GM21786 (cell line): Measurements from ENCODE around the gene FAM168B.

ENCODE experiments used
- ATAC-seq: cut with Tn5 transposase; IDR thresholded peaks from one replicate; pipeline ENCODE4 v1.9.1; 2021; ENCODE audit not compliant: unreplicated experiment

The FAM168B gene

GRCh38 chr2:131027566-131028528 is 65.4 kb downstream of the FAM168B start:
- no peak for ATAC-seq

DNA sequence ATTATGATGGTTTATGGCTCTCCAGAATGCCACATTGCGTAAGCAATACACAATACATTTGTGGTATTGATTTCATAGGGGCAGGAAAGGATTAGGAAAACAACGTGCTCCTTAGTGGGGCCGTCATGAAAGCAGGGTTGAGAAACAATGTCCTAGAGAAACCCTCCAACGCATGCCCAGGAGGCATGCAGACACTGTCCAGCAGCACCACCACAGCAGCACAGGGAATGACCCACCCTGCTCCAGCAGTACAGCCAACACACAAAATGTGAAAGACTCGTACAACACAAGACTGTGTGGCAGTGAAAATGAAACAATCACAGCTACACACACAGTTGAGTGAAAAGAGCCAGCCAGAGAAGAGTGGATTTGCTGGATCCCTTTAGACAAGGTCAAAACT is 66.3 kb downstream of the FAM168B start:
- no peak for ATAC-seq

- no peak for ATAC-seq
Observed at GRCh38 chr2:131023758-131024157, 69.5 kb downstream of the FAM168B start.

- ATAC-seq = no peak
Observed at GRCh38 chr2:131022731-131023130, 70.5 kb downstream of the FAM168B start.

GRCh38 chr2:131016826-131017741 is 76.2 kb downstream of the FAM168B start:
- ATAC-seq = no peak

DNA sequence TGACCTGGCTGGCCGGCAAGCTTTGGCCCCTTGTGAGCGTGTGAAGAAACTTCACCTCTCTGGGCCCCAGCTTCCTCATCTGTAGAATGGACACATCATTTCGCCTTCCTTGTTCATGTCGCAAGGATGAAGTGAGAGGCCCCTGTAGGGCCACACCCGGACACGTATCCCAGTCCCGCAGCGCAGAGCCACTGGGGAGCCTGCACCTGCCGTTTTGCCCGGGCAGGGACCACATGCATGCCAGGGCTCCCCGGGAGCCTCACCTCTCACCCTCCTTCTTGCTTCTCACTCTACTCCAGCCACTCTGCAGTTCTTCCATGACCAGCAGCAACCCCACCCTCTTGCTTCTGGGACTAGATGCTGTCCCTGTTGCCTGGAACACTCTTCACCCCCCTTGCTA is 77.5 kb downstream of the FAM168B start:
- no peak for ATAC-seq

GRCh38 chr2:131014141-131014540 is 79.1 kb downstream of the FAM168B start:
- no peak for ATAC-seq

DNA sequence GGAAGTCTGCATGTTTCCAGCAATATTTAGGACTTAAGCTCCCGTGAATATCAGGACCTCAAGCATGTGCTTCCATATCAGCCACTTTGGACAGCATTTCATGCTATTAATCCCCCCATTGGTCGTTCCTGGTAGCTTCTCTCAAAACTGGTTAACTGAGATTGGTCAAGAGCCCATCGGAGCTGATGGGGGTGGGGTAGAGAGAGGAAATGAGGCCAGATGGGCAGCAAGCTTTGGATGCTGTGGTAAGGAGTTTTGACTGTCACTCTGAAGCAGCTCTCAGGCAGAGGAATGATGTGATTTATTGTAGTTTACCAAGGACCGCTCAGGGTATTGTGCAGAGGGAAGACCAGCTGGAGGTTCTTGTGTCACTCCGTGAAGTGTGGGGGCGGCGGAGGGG is 81.8 kb downstream of the FAM168B start:
- no peak for ATAC-seq

GRCh38 chr2:131010566-131010965 is 82.7 kb downstream of the FAM168B start:
- no peak for ATAC-seq

DNA sequence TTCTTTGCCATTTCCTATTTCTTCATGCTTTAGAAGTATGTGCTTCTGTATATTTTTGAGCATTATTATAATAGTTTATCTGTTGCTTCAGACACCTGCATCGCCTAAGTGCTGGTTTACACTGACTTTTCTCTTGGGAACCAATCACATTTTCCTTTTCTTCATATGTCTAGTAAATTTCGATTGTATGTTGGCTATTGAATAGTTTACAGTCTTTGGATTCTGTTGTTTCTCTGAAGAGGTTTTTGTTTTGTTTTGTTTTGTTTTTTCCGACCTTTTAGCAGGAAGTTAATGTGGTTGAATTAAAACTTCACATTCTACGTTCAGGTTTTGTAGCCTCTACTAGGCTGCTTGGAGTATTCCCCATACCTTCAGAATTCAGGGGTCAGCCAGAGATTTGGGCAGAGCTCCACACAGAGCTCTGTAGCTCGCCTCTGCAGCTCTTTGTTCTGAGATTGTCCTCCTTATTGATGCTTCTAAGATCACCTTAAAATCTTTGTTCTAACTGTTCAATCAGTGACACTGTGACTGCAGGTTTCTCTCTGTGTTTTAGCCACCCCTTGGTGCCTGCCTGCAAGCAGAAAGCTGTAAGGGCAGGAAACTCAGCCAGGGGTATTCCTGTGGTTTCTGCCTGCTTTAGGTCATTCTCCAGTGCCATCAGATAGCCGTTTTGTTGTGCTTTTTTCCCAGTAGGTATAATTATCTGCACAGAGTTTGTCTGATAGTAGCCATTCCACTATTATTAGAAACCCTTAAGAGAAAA is 83.4 kb downstream of the FAM168B start:
- no peak for ATAC-seq

GRCh38 chr2:131008967-131009366 is 84.3 kb downstream of the FAM168B start:
- ATAC-seq = no peak

- ATAC-seq = no peak
Observed at GRCh38 chr2:131006561-131006960, 86.7 kb downstream of the FAM168B start.

- no peak for ATAC-seq
Observed at GRCh38 chr2:131005216-131005935, 87.9 kb downstream of the FAM168B start.

DNA sequence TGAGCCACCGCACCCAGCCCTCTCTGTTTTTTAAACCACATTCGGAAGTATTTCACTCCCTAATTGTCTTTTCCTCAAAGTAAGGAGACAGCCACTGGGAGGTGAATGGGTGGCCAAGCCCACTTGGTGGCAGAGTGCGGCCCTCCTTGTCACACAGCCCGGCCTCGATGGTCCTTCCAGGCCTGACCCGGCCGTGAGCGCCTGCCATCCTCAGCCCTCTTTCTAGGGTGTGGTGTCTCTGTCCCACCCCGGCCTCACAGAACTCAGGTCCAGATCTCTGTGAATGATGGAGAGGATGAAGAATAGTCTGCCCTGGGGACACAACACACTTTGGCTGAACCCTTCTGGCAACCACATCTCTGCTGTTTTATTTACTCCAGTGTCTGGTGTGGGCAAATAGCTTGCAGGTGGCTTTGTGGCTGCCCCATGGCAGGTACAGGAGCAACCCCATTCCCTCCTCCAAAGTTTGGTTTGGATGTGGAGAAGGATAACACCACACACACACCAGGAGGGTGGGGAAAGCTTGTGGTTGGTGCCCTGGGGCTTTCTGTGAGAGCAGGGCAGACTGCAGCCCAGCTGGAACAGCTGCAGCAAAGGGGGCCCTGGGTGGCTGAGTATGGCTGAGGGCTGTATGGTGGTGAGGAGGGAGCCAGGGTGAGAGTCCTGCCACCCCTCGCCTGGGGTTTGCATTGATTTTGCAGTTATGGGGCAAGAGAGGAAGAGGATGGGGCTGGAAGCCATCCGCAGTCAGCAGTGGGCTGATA is 88.6 kb downstream of the FAM168B start:
- ATAC-seq = no peak

DNA sequence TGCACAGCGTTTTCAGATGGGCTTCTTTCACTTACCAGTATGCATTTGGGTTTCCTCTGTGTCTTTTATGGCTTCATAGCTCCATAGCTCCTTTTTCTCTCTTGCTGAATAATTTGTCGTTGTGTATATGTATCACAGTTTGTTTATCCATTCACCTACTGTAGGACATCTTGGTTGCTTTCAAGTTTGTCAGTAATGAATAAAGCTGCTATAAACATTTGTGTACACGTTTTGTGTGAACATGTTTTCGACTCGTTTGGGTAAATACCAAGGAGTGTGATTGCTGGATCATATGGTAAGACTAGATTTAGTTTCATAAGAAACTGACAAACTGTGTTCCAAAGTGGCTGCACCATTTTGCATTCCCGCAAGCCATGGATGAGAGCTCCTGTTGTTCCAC is 94.7 kb downstream of the FAM168B start:
- no peak for ATAC-seq
